SK-N-SH (cell line): ENCODE results near the gene CCDC6. TPM values are rescaled to one million over a fixed set of nuclear protein-coding genes. Genes with fewer than 3 reads are reported as not detected.

Source experiments
- CTCF ChIA-PET: fragments of 300-600, 350-600 bp; formaldehyde crosslinking; extraction: SDS; loops from one replicate; lab custom pipeline; 2021; lab: Yijun Ruan, JAX
- POLR2A ChIA-PET: fragments of 350-600 bp; sonication (Branson Sonifier 250); formaldehyde crosslinking; extraction: SDS; loops from one replicate; lab custom pipeline; 2020; ENCODE audit warnings: antibody characterized with exemption, inconsistent platforms; lab: Yijun Ruan, JAX
- DNase-seq: peaks from one replicate; pipeline ENCODE4 v3.0.0; 2012
- H2AFZ ChIP-seq: fragments of 200-600 bp; sonication (generic); 2 replicates; pipeline ENCODE4 v1.8.1; 2016; ENCODE audit warnings: antibody characterized with exemption, mild to moderate bottlenecking, low read depth
- H3F3A ChIP-seq: fragments of 200-600 bp; sonication (generic); replicated peaks from 2 replicates; pipeline ENCODE3; 2016; ENCODE audit warnings: antibody characterized with exemption, mild to moderate bottlenecking; ENCODE audit not compliant: insufficient read depth
- H3K27ac ChIP-seq, 2 experiments: fragments of 200-500 bp in 1 of 2; fragments of 200-600 bp in 1 of 2; sonication (Bioruptor generic) in 1 of 2; sonication (generic), shearing (Covaris generic) in 1 of 2; 2 replicates each; pipeline versions ENCODE4 v1.5.1 to v1.6.1; 2014 to 2016; ENCODE audit warnings: low read depth in 2 of 2, inconsistent platforms in 1 of 2, low read length in 1 of 2, mild to moderate bottlenecking in 1 of 2, mixed read lengths in 1 of 2
- H3K27me3 ChIP-seq: fragments of 200-600 bp; sonication (generic), shearing (Covaris generic); 2 replicates; pipeline ENCODE4 v1.6.1; 2016; ENCODE audit warnings: mixed run types; ENCODE audit not compliant: insufficient read depth
- H3K36me3 ChIP-seq, 2 experiments: fragments of 200-500 bp in 1 of 2; fragments of 200-600 bp in 1 of 2; sonication (Bioruptor generic) in 1 of 2; sonication (generic) in 1 of 2; replicated peaks in 1 of 2; 2 replicates each; pipeline versions ENCODE3 to v1.5.1; 2014 to 2016; ENCODE audit warnings: low read length in 1 of 2, mild to moderate bottlenecking in 1 of 2; ENCODE audit not compliant: insufficient read depth in 2 of 2, control insufficient read depth in 1 of 2
- H3K4me1 ChIP-seq, 2 experiments: fragments of 200-500 bp in 1 of 2; fragments of 200-600 bp in 1 of 2; sonication (Bioruptor generic) in 1 of 2; sonication (generic), shearing (Covaris generic) in 1 of 2; 2 replicates each; pipeline versions ENCODE4 v1.5.1 to v1.6.1; 2014 to 2016; ENCODE audit warnings: low read depth in 1 of 2, low read length in 1 of 2, mixed run types in 1 of 2; ENCODE audit not compliant: insufficient read depth in 2 of 2, control insufficient read depth in 1 of 2
- H3K4me2 ChIP-seq: fragments of 200-600 bp; sonication (generic), shearing (Covaris generic); 2 replicates; pipeline ENCODE4 v1.6.1; 2017; ENCODE audit warnings: mixed run types
- H3K4me3 ChIP-seq, 2 experiments: fragments of 200-500 bp in 1 of 2; fragments of 200-600 bp in 1 of 2; sonication (Bioruptor generic) in 1 of 2; sonication (generic), shearing (Covaris generic) in 1 of 2; 2 replicates each; pipeline versions ENCODE4 v1.5.1 to v1.8.1; 2014 to 2016; ENCODE audit warnings: low read depth in 2 of 2, inconsistent platforms in 1 of 2, low read length in 1 of 2, mild to moderate bottlenecking in 1 of 2, mixed read lengths in 1 of 2, moderate library complexity in 1 of 2
- H3K79me2 ChIP-seq: fragments of 200-600 bp; sonication (generic); 2 replicates; pipeline ENCODE4 v1.8.1; 2017; ENCODE audit warnings: mild to moderate bottlenecking; ENCODE audit not compliant: insufficient read depth
- H3K9ac ChIP-seq: fragments of 200-600 bp; sonication (generic); 2 replicates; pipeline ENCODE4 v1.6.1; 2017; ENCODE audit warnings: mixed run types
- H3K9me2 ChIP-seq: fragments of 200-600 bp; sonication (generic); 2 replicates; pipeline ENCODE4 v1.6.1; 2017; ENCODE audit warnings: mixed run types
- H3K9me3 ChIP-seq: fragments of 200-600 bp; sonication (generic); 2 replicates; pipeline ENCODE4 v1.6.1; 2017; ENCODE audit warnings: mixed run types, mild to moderate bottlenecking, moderate library complexity
- H4K20me1 ChIP-seq: fragments of 200-600 bp; sonication (generic); 2 replicates; pipeline ENCODE4 v1.6.1; 2017; ENCODE audit warnings: mild to moderate bottlenecking, mixed run types; ENCODE audit not compliant: insufficient read depth
- CHD2 ChIP-seq: fragments of 150-350 bp; IDR thresholded peaks from 2 replicates; pipeline ENCODE4 v1.6.1; 2018; ENCODE audit warnings: low read length; ENCODE audit not compliant: partially characterized antibody
- EP300 ChIP-seq, 2 experiments: IDR thresholded peaks; 2 replicates each; pipeline versions ENCODE4 v1.4.0 to v1.6.1; 2012; ENCODE audit warnings: borderline replicate concordance in 1 of 2, low read depth in 1 of 2, low read length in 1 of 2
- FOSL2 ChIP-seq: IDR thresholded peaks from 2 replicates; pipeline ENCODE4 v1.4.0; 2012; ENCODE audit warnings: low read depth, mild to moderate bottlenecking, moderate library complexity, borderline replicate concordance
- FOXJ3 ChIP-seq: sonication (generic); formaldehyde crosslinking; IDR thresholded peaks from 2 replicates; pipeline ENCODE4 v1.5.1; 2020; ENCODE audit warnings: mild to moderate bottlenecking, missing genetic modification reagents
- FOXM1 ChIP-seq: IDR thresholded peaks from 2 replicates; pipeline ENCODE4 v1.4.0; 2012; ENCODE audit warnings: low read depth, mild to moderate bottlenecking
- JUND ChIP-seq: IDR thresholded peaks from 2 replicates; pipeline ENCODE4 v1.4.0; 2012
- MAX ChIP-seq: IDR thresholded peaks from 2 replicates; pipeline ENCODE4 v1.4.0; 2012; ENCODE audit warnings: low read depth
- MXI1 ChIP-seq: IDR thresholded peaks from 2 replicates; pipeline ENCODE4 v1.6.1; 2012; ENCODE audit warnings: mild to moderate bottlenecking, low read depth, low read length, improper control_type of control experiment
- NRF1 ChIP-seq: IDR thresholded peaks from 2 replicates; pipeline ENCODE4 v1.6.1; 2012; ENCODE audit warnings: low read depth, mild to moderate bottlenecking, low read length
- PBX3 ChIP-seq: IDR thresholded peaks from 2 replicates; pipeline ENCODE4; 2012
- RCOR1 ChIP-seq: fragments of 150-350 bp; IDR thresholded peaks from 2 replicates; pipeline ENCODE4 v1.6.1; 2017; ENCODE audit warnings: antibody characterized with exemption, low read length
- SIN3A ChIP-seq: IDR thresholded peaks from 2 replicates; pipeline ENCODE4 v1.6.1; 2012; ENCODE audit warnings: low read depth, mild to moderate bottlenecking, low read length, moderate library complexity, borderline replicate concordance
- TAF1 ChIP-seq: IDR thresholded peaks from 2 replicates; pipeline ENCODE4 v1.6.1; 2012; ENCODE audit warnings: low read depth, mild to moderate bottlenecking, low read length, moderate library complexity, borderline replicate concordance
- TEAD4 ChIP-seq: IDR thresholded peaks from 2 replicates; pipeline ENCODE4 v1.4.0; 2012; ENCODE audit warnings: mild to moderate bottlenecking, borderline replicate concordance; ENCODE audit not compliant: insufficient read depth
- YY1 ChIP-seq: IDR thresholded peaks from 2 replicates; pipeline ENCODE4 v1.4.0; 2012; ENCODE audit warnings: low read depth, mild to moderate bottlenecking
- WGBS: methylation state at CpG from one replicate; pipeline ENCODE4 v1.1.6; 2017; ENCODE audit warnings: low lambda C conversion rate; 5-methylcytosine and 5-hydroxymethylcytosine counted together
- polyA plus RNA-seq, 3 experiments: library from polyadenylated mRNA; depleted of rRNA; stranded (reverse); fragments of >200 nt; gene quantifications; 2 replicates each; pipeline ENCODE4 v1.2.3, GENCODE V29; 2012

The CCDC6 gene
- polyA plus RNA-seq, 1 of the 3 experiments (the other 2 are of a cell fraction), result 10.8 TPM

GRCh38 chr10:59880971-59881510 is 25.3 kb downstream of the CCDC6 start:
- no peaks in the 10 kb centered on the region for H3K27me3 ChIP-seq
- WGBS, result 83% methylated on average over 6 of the region's 6 CpGs
- H2AFZ ChIP-seq, result no peak overlapping the region
- no peak overlapping the region for H3K27ac ChIP-seq
- peaks cover 67% of the 10 kb centered on the region for H3K79me2 ChIP-seq
- H4K20me1 ChIP-seq, result peaks cover 21% of the 10 kb centered on the region; the same call in 1 of the 2 replicates
- POLR2A ChIA-PET, result no interaction called here
- no peaks in the 10 kb centered on the region for H3K9me3 ChIP-seq
- no peaks in the 10 kb centered on the region for H3K36me3 ChIP-seq
- no peak for TF ChIP-seq FOXJ3 (CRISPR knock-in tag)
- no peak for TF ChIP-seq EP300 (IDR thresholded peaks at IDR 0.05; ENCODE audit: borderline replicate concordance in 1 of 2, low read depth in 1 of 2, low read length in 1 of 2)
- no peak for TF ChIP-seq TAF1
- H3K4me3 ChIP-seq, result no peak overlapping the region
- H3K9ac ChIP-seq, result no peak overlapping the region
- DNase-seq, result no peak
- CTCF ChIA-PET, result no interaction called here
- H3F3A ChIP-seq, result peaks cover 17% of the 10 kb centered on the region
- H3K4me1 ChIP-seq, result peaks cover 2 to 12% of the 10 kb centered on the region in 2 experiments
- H3K4me2 ChIP-seq, result no peak overlapping the region
- H3K9me2 ChIP-seq, result no peaks in the 10 kb centered on the region

DNA sequence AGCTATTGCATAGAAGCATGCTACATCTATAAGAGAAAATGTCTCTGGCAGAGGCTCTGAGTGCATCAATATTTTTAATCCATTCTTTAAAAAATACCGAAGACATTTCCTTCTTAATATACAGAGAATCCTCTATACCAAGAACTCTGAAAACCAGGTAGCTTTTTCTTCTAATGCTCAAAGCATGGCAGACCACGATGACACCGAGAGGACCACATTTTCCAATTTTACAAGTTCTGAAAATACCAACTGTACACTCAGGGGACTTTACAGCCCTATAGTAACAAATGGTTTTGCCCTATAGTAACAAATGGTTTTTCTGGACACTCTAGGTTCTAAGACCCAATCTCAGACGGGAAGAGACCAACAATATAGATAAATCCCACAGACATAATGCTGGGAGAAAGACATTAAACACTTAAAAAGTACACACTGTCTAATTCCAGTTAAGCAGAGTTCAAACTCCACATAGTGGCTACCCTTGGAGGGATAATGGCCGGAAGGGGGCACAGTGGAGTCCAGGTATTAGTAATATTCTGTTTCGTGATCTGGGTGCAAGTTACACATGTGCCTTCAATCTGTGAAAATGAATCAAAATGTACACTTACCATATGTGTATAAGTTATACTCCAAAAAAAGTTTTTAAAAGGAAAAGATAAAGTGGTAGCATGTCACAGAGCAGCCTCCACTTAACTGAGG is 26.2 kb downstream of the CCDC6 start:
- Histone ChIP-seq H3K79me2 (peaks cover 67% of the 10 kb centered on the region), H3K9me2 (no peaks in the 10 kb centered on the region), H3K9me3 (no peaks in the 10 kb centered on the region), H3K4me2 (no peak overlapping the region), H3K9ac (no peak overlapping the region), H3K4me1 (peaks cover 2 to 12% of the 10 kb centered on the region in 2 experiments; a peak in 3 of 4 replicates), H4K20me1 (peaks cover 18% of the 10 kb centered on the region; the same call in 1 of the 2 replicates), H3K27ac (no peak overlapping the region), H3F3A (peaks cover 18% of the 10 kb centered on the region), H3K27me3 (no peaks in the 10 kb centered on the region), H2AFZ (no peak overlapping the region), H3K36me3 (no peaks in the 10 kb centered on the region), H3K4me3 (no peak overlapping the region)
- no peak for DNase-seq
- 82% methylated on average over 6 of the region's 6 CpGs for WGBS
- no peak for TF ChIP-seq MXI1
- TF ChIP-seq FOSL2, result no peak
- TF ChIP-seq SIN3A, result no peak
- no peak for TF ChIP-seq MAX
- no peak for TF ChIP-seq FOXM1
- no peak for TF ChIP-seq NRF1
- CTCF ChIA-PET, result interaction anchor here (0.9 kb wide), 1 partner anchor 26 kb away, joined by 3 read pairs; the partner anchor contains the start of gene CCDC6
- POLR2A ChIA-PET, result no interaction called here

- H3K9me3 ChIP-seq, result no peaks in the 10 kb centered on the region
- peaks cover 67% of the 10 kb centered on the region for H3K79me2 ChIP-seq
- no peak overlapping the region for H3K4me2 ChIP-seq
- TF ChIP-seq EP300 (IDR thresholded peaks at IDR 0.05; ENCODE audit: borderline replicate concordance in 1 of 2, low read depth in 1 of 2, low read length in 1 of 2), result no peak
- TF ChIP-seq TEAD4, result no peak
- no peak for TF ChIP-seq CHD2
- TF ChIP-seq FOSL2, result no peak
- TF ChIP-seq JUND, result no peak
- no peak for TF ChIP-seq PBX3
- TF ChIP-seq RCOR1, result no peak
- no peak for TF ChIP-seq YY1
- no peak for TF ChIP-seq NRF1
- no peaks in the 10 kb centered on the region for H3K9me2 ChIP-seq
- H3K36me3 ChIP-seq, result no peaks in the 10 kb centered on the region
- peaks cover 2 to 12% of the 10 kb centered on the region in 2 experiments; a peak in 3 of 4 replicates for H3K4me1 ChIP-seq
- no peaks in the 10 kb centered on the region for H3K27me3 ChIP-seq
- WGBS, result 91% methylated on average over 4 of the region's 4 CpGs
- no peak overlapping the region for H3K27ac ChIP-seq
- no peak overlapping the region for H3K9ac ChIP-seq
- H2AFZ ChIP-seq, result no peak overlapping the region
- CTCF ChIA-PET, result interaction anchor here (0.9 kb wide), 1 partner anchor 27 kb away, joined by 3 read pairs; the partner anchor contains the start of gene CCDC6
- peaks cover 18% of the 10 kb centered on the region; the same call in 1 of the 2 replicates for H4K20me1 ChIP-seq
- POLR2A ChIA-PET, result no interaction called here
- DNase-seq, result no peak
- H3F3A ChIP-seq, result peaks cover 18% of the 10 kb centered on the region
- H3K4me3 ChIP-seq, result no peak overlapping the region
These were observed 26.9 kb downstream of the CCDC6 start for GRCh38 chr10:59879363-59879913.
